Lower leg skin (tissue), 4 donors: ENCODE measurements around the gene RPL7A. TPM values are rescaled to one million over a fixed set of nuclear protein-coding genes. Genes with fewer than 3 reads are reported as not detected.

Experiments
- DNase-seq, 2 donors: peaks; one replicate each; pipeline ENCODE4 v3.0.0-alpha.2; 2019; ENCODE audit warnings: low spot score in 2 of 2
- H3K4me3 ChIP-seq: fragments of 200-600 bp; sonication (generic); 2 replicates; pipeline ENCODE4 v1.5.1; 2017; ENCODE audit warnings: mild to moderate bottlenecking, low read depth; ENCODE audit not compliant: poor library complexity, severe bottlenecking
- CTCF ChIP-seq, 3 donors: fragments of 450-650 bp; IDR thresholded peaks; one replicate each; pipeline ENCODE4 v1.5.1; 2016; ENCODE audit warnings: antibody characterized with exemption in 3 of 3, mild to moderate bottlenecking in 3 of 3, moderate library complexity in 2 of 3
- POLR2A ChIP-seq, 2 donors: fragments of 450-650 bp; IDR thresholded peaks; one replicate each; pipeline ENCODE4 v1.6.1; 2016 to 2017; ENCODE audit warnings: antibody characterized with exemption in 2 of 2, mild to moderate bottlenecking in 1 of 2, moderate library complexity in 1 of 2
- WGBS, 2 donors: methylation state at CpG; one replicate each; pipeline ENCODE4 v1.1.5; 2018; 5-methylcytosine and 5-hydroxymethylcytosine counted together
- intact Hi-C: fragments of 100-400 bp; cut with DNase I; formaldehyde crosslinking; loops from one replicate; pipeline ENCODE4 v1.15.0; 2023; ENCODE audit warnings: low total_unique reads
- total RNA-seq, 4 donors: library from RNA; depleted of rRNA; stranded (reverse); fragments of >200 nt; gene quantifications; one replicate each; pipeline ENCODE4 v1.1.0, GENCODE V29; 2016

Gene RPL7A
- total RNA-seq, 4 donors from 2014 or later = 2,005 to 2,991 (median 2,631) TPM

GRCh38 chr9:133393399-133393798 is 45.4 kb downstream of the RPL7A start:
- TF ChIP-seq POLR2A (IDR thresholded peaks at IDR 0.05) (no peak), CTCF (IDR thresholded peaks at IDR 0.05) (no peak)
- 95% methylated on average over 3 of the region's 3 CpGs for WGBS, 2 donors
- intact Hi-C loops = no loop called here
- no peak overlapping the region for H3K4me3 ChIP-seq
- DNase-seq = no peak

- DNase-seq = no peak
- H3K4me3 ChIP-seq = no peak overlapping the region
- TF ChIP-seq POLR2A (IDR thresholded peaks at IDR 0.05) = no peak
- TF ChIP-seq CTCF (IDR thresholded peaks at IDR 0.05) = no peak
- 26 to 33% methylated on average over 8 of the region's 8 CpGs for WGBS, 2 donors
- intact Hi-C loops = no loop called here
Measured at GRCh38 chr9:133394687-133395271, 46.8 kb downstream of the RPL7A start.

- no peak overlapping the region for H3K4me3 ChIP-seq
- no peak for TF ChIP-seq CTCF (IDR thresholded peaks at IDR 0.05)
- TF ChIP-seq POLR2A (IDR thresholded peaks at IDR 0.05) = no peak
- WGBS, 2 donors = 41 to 47% methylated on average over 14 of the region's 14 CpGs
- DNase-seq = no peak
- intact Hi-C loops = no loop called here
Measured at GRCh38 chr9:133396952-133397351, 48.9 kb downstream of the RPL7A start.

DNA sequence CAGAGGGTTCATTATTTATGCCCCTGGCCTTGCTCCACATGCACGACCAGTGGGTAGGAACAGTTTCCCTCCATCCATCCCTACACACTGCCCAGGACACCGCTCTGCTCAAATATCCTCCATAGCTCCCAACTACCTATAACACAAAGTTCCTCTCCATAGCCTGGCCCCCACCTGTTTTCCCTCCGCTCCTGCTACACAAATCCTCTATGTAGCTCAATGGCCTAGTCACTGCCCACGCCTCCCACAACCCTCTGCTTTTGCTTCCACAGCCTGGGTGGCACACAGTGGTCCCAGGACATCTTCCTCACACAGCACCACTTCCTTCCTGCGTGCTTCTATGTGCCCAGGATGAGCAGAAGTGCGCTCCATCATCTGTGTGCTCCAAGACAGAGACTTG is 49.4 kb downstream of the RPL7A start:
- intact Hi-C loops = no loop called here
- no peak overlapping the region for H3K4me3 ChIP-seq
- 79 to 87% methylated on average over 6 of the region's 6 CpGs for WGBS, 2 donors
- TF ChIP-seq CTCF (IDR thresholded peaks at IDR 0.05) = no peak
- DNase-seq = no peak

- DNase-seq = no peak
- H3K4me3 ChIP-seq = no peak overlapping the region
- intact Hi-C loops = no loop called here
- WGBS, 2 donors = 63 to 64% methylated on average over 9 of the region's 9 CpGs
- TF ChIP-seq POLR2A (IDR thresholded peaks at IDR 0.05) (no peak), CTCF (IDR thresholded peaks at IDR 0.05) (no peak)
Measured at GRCh38 chr9:133397895-133398294, 49.9 kb downstream of the RPL7A start.

GRCh38 chr9:133400292-133400691 is 52.3 kb downstream of the RPL7A start:
- H3K4me3 ChIP-seq = no peak overlapping the region
- TF ChIP-seq POLR2A (IDR thresholded peaks at IDR 0.05) = no peak
- TF ChIP-seq CTCF (IDR thresholded peaks at IDR 0.05) = no peak
- intact Hi-C loops = no loop called here
- no peak for DNase-seq
- 87 to 91% methylated on average over 3 to 10 of the region's 12 CpGs for WGBS, 2 donors
